SK-N-SH treated with all-trans-retinoic acid at 6 μM for 48 hours (cell line): ENCODE data around the gene SLC35F3.

ENCODE experiments used
- ARNTL ChIP-seq: fragments of 450-650 bp; formaldehyde crosslinking; IDR thresholded peaks from 2 replicates; pipeline ENCODE4 v1.5.0; 2020; ENCODE audit warnings: low read depth, mild to moderate bottlenecking, moderate library complexity, borderline replicate concordance
- CSRNP3 ChIP-seq: fragments of 250-450 bp; sonication (Bioruptor Pico); IDR thresholded peaks from 2 replicates; pipeline ENCODE4 v1.5.1; 2021; ENCODE audit warnings: mild to moderate bottlenecking, moderate library complexity
- ISL1 ChIP-seq: fragments of 250-450 bp; sonication (Bioruptor Pico); IDR thresholded peaks from 2 replicates; pipeline ENCODE4 v2.1.2; 2022; ENCODE audit warnings: mild to moderate bottlenecking, moderate library complexity
- OSR1 ChIP-seq: fragments of 250-450 bp; sonication (Bioruptor Pico); IDR thresholded peaks from 2 replicates; pipeline ENCODE4 v1.8.0; 2022; ENCODE audit warnings: moderate library complexity, mild to moderate bottlenecking, inconsistent platforms
- PPARA ChIP-seq: fragments of 250-450 bp; sonication (Bioruptor Pico); IDR thresholded peaks from 2 replicates; pipeline ENCODE4 v1.5.0; 2020; ENCODE audit warnings: mild to moderate bottlenecking, borderline replicate concordance
- SNAI2 ChIP-seq: fragments of 250-450 bp; sonication (Bioruptor Pico); IDR thresholded peaks from 2 replicates; pipeline ENCODE4 v1.5.0; 2020; ENCODE audit warnings: mild to moderate bottlenecking, moderate library complexity
- TCF4 ChIP-seq: fragments of 250-450 bp; sonication (Bioruptor Pico); IDR thresholded peaks from 2 replicates; pipeline ENCODE4 v1.8.0; 2021; ENCODE audit warnings: mild to moderate bottlenecking, moderate library complexity, borderline replicate concordance
- TOX ChIP-seq: fragments of 250-450 bp; sonication (Bioruptor Pico); IDR thresholded peaks from 2 replicates; pipeline ENCODE4 v1.8.0; 2021; ENCODE audit warnings: mild to moderate bottlenecking, moderate library complexity, borderline replicate concordance
- ZC3H10 ChIP-seq: fragments of 250-450 bp; sonication (Bioruptor Pico); IDR thresholded peaks from 2 replicates; pipeline ENCODE4 v1.5.1; 2021; ENCODE audit warnings: mild to moderate bottlenecking, moderate library complexity
- ZFP3 ChIP-seq: fragments of 250-450 bp; sonication (Bioruptor Pico); IDR thresholded peaks from 2 replicates; pipeline ENCODE4 v1.5.0; 2020; ENCODE audit warnings: mild to moderate bottlenecking, moderate library complexity
- ZFP30 ChIP-seq: fragments of 450-650 bp; formaldehyde crosslinking; IDR thresholded peaks from 2 replicates; pipeline ENCODE4 v1.5.0; 2022; ENCODE audit warnings: mild to moderate bottlenecking, moderate library complexity

- no peak for TF ChIP-seq ZFP3 (CRISPR knock-in tag)
- TF ChIP-seq ZFP30: no peak
- no peak for TF ChIP-seq ARNTL
- TF ChIP-seq OSR1 (CRISPR knock-in tag): no peak
- no peak for TF ChIP-seq SNAI2
- TF ChIP-seq TCF4 (CRISPR knock-in tag): no peak
- no peak for TF ChIP-seq PPARA (CRISPR knock-in tag)
- TF ChIP-seq ISL1: no peak
- no peak for TF ChIP-seq CSRNP3 (CRISPR knock-in tag)
- no peak for TF ChIP-seq ZC3H10 (CRISPR knock-in tag)
- TF ChIP-seq TOX: no peak
Observed at GRCh38 chr1:234148816-234149215, 244.3 kb downstream of the SLC35F3 start.
